ENCODE data around the gene CTAGE4. TPM values are rescaled to one million over a fixed set of nuclear protein-coding genes. Genes with fewer than 3 reads are reported as not detected.
"Not testable (repeated sequence)": the region's sequence is repeated elsewhere in the genome, so short reads cannot be mapped to it uniquely, and the experiment has no call there.

Gene CTAGE4
- total RNA-seq = 1 to 10 TPM in 1 of 4 donors, under 1 TPM in 2, not detected in 1; 0.26 to 7.2 (median 0.29) TPM

- DNase-seq; intact Hi-C loops (cut with DNase I; ENCODE audit: low total_unique reads); H3K4me1 ChIP-seq; H3K27me3 ChIP-seq; H3K4me3 ChIP-seq; H3K36me3 ChIP-seq; H3K9me3 ChIP-seq; H3K27ac ChIP-seq: not testable (repeated sequence)
Observed at GRCh38 chr7:144183166-144183565, at the start of gene CTAGE4. Gene CTAGE4 (plus strand): TSS chr7:144183466. CDS start chr7:144183504, 38 bp downstream.

DNA sequence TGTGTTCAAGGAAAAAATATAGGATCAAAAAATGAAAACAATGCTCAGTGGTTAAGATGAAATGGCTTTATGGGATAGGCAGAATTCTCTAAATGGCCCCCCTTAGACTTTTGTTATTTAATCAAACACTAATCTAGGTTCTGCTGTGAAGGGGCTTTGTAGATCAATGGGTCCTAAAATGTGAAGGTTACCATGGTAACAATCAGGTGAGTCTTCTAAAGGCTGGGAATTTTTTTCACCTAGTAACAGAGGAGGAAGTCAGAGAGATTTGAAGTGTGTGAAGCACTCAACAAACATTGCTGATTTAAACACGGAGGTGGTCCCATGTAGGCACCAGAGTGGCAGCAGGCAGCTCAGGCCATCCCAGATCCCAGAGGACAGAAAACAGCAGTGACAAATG lies 49.1 kb upstream of the CTAGE4 start:
- no peak for DNase-seq
- Histone ChIP-seq H3K36me3 (no peaks in the 10 kb centered on the region), H3K27me3 (no peaks in the 10 kb centered on the region), H3K4me3 (no peak overlapping the region), H3K4me1 (no peaks in the 10 kb centered on the region), H3K27ac (no peak overlapping the region), H3K9me3 (no peaks in the 10 kb centered on the region)
- no peak for TF ChIP-seq POLR2A (IDR thresholded peaks at IDR 0.05)
- TF ChIP-seq, protein P1, sequence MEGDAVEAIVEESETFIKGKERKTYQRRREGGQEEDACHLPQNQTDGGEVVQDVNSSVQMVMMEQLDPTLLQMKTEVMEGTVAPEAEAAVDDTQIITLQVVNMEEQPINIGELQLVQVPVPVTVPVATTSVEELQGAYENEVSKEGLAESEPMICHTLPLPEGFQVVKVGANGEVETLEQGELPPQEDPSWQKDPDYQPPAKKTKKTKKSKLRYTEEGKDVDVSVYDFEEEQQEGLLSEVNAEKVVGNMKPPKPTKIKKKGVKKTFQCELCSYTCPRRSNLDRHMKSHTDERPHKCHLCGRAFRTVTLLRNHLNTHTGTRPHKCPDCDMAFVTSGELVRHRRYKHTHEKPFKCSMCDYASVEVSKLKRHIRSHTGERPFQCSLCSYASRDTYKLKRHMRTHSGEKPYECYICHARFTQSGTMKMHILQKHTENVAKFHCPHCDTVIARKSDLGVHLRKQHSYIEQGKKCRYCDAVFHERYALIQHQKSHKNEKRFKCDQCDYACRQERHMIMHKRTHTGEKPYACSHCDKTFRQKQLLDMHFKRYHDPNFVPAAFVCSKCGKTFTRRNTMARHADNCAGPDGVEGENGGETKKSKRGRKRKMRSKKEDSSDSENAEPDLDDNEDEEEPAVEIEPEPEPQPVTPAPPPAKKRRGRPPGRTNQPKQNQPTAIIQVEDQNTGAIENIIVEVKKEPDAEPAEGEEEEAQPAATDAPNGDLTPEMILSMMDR (IDR thresholded peaks at IDR 0.05) = no peak
- intact Hi-C loops (cut with DNase I; ENCODE audit: low total_unique reads) = no loop called here

DNA sequence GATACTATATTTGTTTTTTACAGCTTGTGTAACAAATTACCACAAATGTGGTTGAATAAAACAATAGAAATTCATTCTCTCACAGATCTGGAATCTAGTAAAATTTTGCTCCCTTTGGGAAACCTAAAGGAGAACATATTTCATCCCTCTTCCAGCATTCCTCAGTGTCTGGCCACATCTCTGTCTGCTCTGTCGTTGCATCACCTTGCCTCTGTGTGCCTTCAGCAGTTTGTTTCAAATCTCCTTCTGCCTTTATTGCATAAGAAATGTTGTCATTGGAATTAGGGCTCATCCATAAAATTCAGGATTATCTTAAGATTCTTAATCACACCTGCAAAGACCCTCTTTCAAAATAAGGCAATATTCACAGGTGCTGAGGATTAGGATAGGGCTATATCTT lies 45.8 kb upstream of the CTAGE4 start:
- no peak for DNase-seq
- no peaks in the 10 kb centered on the region for H3K4me1 ChIP-seq
- H3K9me3 ChIP-seq = no peaks in the 10 kb centered on the region
- no peaks in the 10 kb centered on the region for H3K36me3 ChIP-seq
- H3K4me3 ChIP-seq = no peak overlapping the region
- no peak for TF ChIP-seq POLR2A (IDR thresholded peaks at IDR 0.05)
- TF ChIP-seq, protein P1 (IDR thresholded peaks at IDR 0.05) = no peak
- no peak overlapping the region for H3K27ac ChIP-seq
- no peaks in the 10 kb centered on the region for H3K27me3 ChIP-seq
- intact Hi-C loops (cut with DNase I; ENCODE audit: low total_unique reads) = no loop called here

- DNase-seq = no peak
- intact Hi-C loops (cut with DNase I; ENCODE audit: low total_unique reads) = no loop called here
- Histone ChIP-seq H3K9me3 (peaks cover 0 to 3% of the 10 kb centered on the region in 2 donors), H3K4me3 (no peak overlapping the region), H3K27ac (no peak overlapping the region), H3K27me3 (no peaks in the 10 kb centered on the region), H3K36me3 (no peaks in the 10 kb centered on the region), H3K4me1 (no peaks in the 10 kb centered on the region)
- no peak for TF ChIP-seq POLR2A (IDR thresholded peaks at IDR 0.05)
- TF ChIP-seq, protein P1 (IDR thresholded peaks at IDR 0.05) = no peak
Observed at GRCh38 chr7:144142187-144142586, 41.1 kb upstream of the CTAGE4 start.

- TF ChIP-seq, protein P1 (IDR thresholded peaks at IDR 0.05) = no peak
- no peak for TF ChIP-seq POLR2A (IDR thresholded peaks at IDR 0.05)
- Histone ChIP-seq H3K36me3 (no peaks in the 10 kb centered on the region), H3K27ac (no peak overlapping the region), H3K4me1 (no peaks in the 10 kb centered on the region), H3K9me3 (peaks cover 0 to 4% of the 10 kb centered on the region in 2 donors), H3K4me3 (no peak overlapping the region), H3K27me3 (no peaks in the 10 kb centered on the region)
- intact Hi-C loops (cut with DNase I; ENCODE audit: low total_unique reads) = no loop called here
- no peak for DNase-seq
Observed at GRCh38 chr7:144144426-144144825, 38.8 kb upstream of the CTAGE4 start.

Data from uterus (tissue), 4 donors.